ENCODE data around the gene HAO2. TPM values are rescaled to one million over a fixed set of nuclear protein-coding genes. Genes with fewer than 3 reads are reported as not detected.

Gene HAO2
- total RNA-seq, 1 experiment from 2014 or later = 0.13 TPM

- H3K27ac ChIP-seq (ENCODE audit: insufficient read length, low read depth, low read length) = no peak overlapping the region
- no peak for DNase-seq
- Mint-ChIP-seq H3K4me1 (no peaks in the 10 kb centered on the region), H3K27ac (no peak overlapping the region), H3K27me3 (ENCODE audit: low read depth) (peaks cover 6% of the 10 kb centered on the region), H3K9me3 (0 out of 5 replicates have a peak, but pooled peaks cover 0 to 2% of the 10 kb centered on the region in 2 experiments), H3K36me3 (ENCODE audit: insufficient read depth in 1 of 3, low read depth in 3 of 3) (no peaks in the 10 kb centered on the region), H3K4me3 (no peak overlapping the region)
- no peak overlapping the region for H2BK120ac ChIP-seq (ENCODE audit: low read depth, low read length, poor library complexity, severe bottlenecking)
- H3K23me2 ChIP-seq (ENCODE audit: insufficient read length, low read depth, low read length, poor library complexity, severe bottlenecking) = no peaks in the 10 kb centered on the region
- no peak overlapping the region for H2BK5ac ChIP-seq (ENCODE audit: insufficient read length, low read length)
- no peak overlapping the region for H2BK15ac ChIP-seq (ENCODE audit: low read depth, low read length)
- no peak overlapping the region for H2AFZ ChIP-seq (ENCODE audit: low read length)
- no peak overlapping the region for H3K14ac ChIP-seq (ENCODE audit: insufficient read depth, low read length)
- no peaks in the 10 kb centered on the region for H3K27me3 ChIP-seq (ENCODE audit: insufficient read depth, low read length)
- no peak overlapping the region for H2BK20ac ChIP-seq (ENCODE audit: low read depth, low read length, poor library complexity, severe bottlenecking)
- no peak overlapping the region for H4K8ac ChIP-seq (replicated peaks; ENCODE audit: insufficient read length, low read depth, low read length)
- H2AK5ac ChIP-seq (ENCODE audit: insufficient read length, low read length) = no peak overlapping the region
- H4K20me1 ChIP-seq (ENCODE audit: control insufficient read depth, insufficient read depth, insufficient read length) = no peaks in the 10 kb centered on the region
- H3K9me3 ChIP-seq (ENCODE audit: control insufficient read depth, low read depth, low read length) = no peaks in the 10 kb centered on the region
- no peak overlapping the region for H3K18ac ChIP-seq (ENCODE audit: insufficient read length, low read depth, low read length)
- no peak overlapping the region for H3K56ac ChIP-seq (ENCODE audit: insufficient read length, low read depth, low read length)
- no peak overlapping the region for H3K23ac ChIP-seq (ENCODE audit: insufficient read length, low read depth, low read length)
- H4K91ac ChIP-seq (ENCODE audit: insufficient read length, low read depth, low read length) = no peak overlapping the region
- no peak overlapping the region for H3K4me2 ChIP-seq (ENCODE audit: insufficient read depth, insufficient read length, low read length)
- H3K4ac ChIP-seq (ENCODE audit: low read depth, low read length) = no peak overlapping the region
- H3K79me1 ChIP-seq (ENCODE audit: insufficient read depth, low read depth, low read length, poor library complexity, severe bottlenecking) = no peaks in the 10 kb centered on the region
- TF ChIP-seq CTCF (conservative IDR thresholded peaks at IDR 0.05) = no peak
- H3T11ph ChIP-seq (ENCODE audit: low read length) = no peak overlapping the region
- H3K79me2 ChIP-seq (ENCODE audit: insufficient read depth, low read length) = no peaks in the 10 kb centered on the region
- H3K4me1 ChIP-seq (ENCODE audit: insufficient read depth, low read length) = no peaks in the 10 kb centered on the region
- no peak overlapping the region for H2BK12ac ChIP-seq (ENCODE audit: insufficient read length, low read depth, low read length)
- H3K9ac ChIP-seq (ENCODE audit: extremely low read depth, insufficient read length, low read length) = no peak overlapping the region
- no peak overlapping the region for H4K5ac ChIP-seq (ENCODE audit: insufficient read length, low read depth, low read length)
Observed at GRCh38 chr1:119396982-119397381, 28.4 kb downstream of the HAO2 start.
